ENCODE data around the gene SPAM1.
"Not testable (repeated sequence)": the region's sequence is repeated elsewhere in the genome, so short reads cannot be mapped to it uniquely, and the experiment has no call there.

Gene SPAM1, protein sequence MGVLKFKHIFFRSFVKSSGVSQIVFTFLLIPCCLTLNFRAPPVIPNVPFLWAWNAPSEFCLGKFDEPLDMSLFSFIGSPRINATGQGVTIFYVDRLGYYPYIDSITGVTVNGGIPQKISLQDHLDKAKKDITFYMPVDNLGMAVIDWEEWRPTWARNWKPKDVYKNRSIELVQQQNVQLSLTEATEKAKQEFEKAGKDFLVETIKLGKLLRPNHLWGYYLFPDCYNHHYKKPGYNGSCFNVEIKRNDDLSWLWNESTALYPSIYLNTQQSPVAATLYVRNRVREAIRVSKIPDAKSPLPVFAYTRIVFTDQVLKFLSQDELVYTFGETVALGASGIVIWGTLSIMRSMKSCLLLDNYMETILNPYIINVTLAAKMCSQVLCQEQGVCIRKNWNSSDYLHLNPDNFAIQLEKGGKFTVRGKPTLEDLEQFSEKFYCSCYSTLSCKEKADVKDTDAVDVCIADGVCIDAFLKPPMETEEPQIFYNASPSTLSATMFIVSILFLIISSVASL

DNA sequence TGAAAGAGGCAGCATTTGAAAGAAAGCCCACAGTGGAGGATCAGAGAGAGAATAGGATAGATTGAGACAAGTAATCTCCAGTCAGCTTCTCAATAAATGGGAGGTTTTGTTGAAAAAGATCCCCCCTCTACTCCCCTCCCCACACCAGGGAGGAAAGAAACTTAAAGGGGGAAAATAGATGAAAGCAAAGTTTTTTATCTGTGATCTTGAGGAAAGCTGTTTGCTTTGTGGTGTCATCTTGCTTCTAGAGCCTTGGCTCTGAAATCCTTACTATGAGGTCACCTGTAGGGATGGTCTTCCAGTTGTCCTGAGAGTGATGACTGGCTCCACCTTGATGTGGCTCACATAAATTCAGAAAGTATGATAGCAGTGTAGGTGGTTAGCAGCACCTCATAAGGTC is at the start of gene SPAM1:
Gene SPAM1 (plus strand): TSS at position 301 of the 400 bp plus-strand sequence. CDS start 28,330 bp downstream, outside the sequence.
- no peak for TF ChIP-seq CTCF (IDR thresholded peaks at IDR 0.05; ENCODE audit: control insufficient read depth, insufficient read depth, low read depth, low read length, missing control alignments)
- no peak within 1 kb of the TSS for H3K4me3 ChIP-seq (ENCODE audit: control insufficient read depth, low read depth, low read length)
- DNase-seq (ENCODE audit: low read depth): no peak

DNA sequence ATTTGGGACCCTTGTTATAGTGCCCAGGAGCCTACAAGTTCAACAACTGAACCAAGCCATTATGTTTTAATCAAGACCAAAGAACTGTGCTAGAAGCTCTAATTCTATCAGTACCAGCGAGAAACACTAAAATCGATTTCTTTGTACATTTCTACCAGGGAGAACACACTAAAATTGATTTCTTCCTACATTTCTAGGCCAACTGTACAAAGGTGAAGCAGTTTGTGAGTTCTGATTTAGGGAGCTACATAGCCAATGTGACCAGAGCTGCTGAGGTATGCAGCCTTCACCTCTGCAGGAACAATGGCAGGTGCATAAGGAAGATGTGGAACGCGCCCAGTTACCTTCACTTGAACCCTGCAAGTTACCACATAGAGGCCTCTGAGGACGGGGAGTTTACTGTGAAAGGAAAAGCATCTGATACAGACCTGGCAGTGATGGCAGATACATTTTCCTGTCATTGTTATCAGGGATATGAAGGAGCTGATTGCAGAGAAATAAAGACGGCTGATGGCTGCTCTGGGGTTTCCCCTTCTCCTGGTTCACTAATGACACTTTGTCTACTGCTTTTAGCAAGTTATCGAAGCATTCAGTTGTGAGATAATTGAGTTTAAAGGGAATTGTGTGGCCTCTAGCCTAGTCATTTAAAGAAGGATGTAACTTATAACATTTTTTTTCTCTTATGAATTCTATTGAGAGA is 48.3 kb upstream of the SPAM1 start:
- TF ChIP-seq CTCF (IDR thresholded peaks at IDR 0.05; ENCODE audit: control insufficient read depth, insufficient read depth, low read depth, low read length, missing control alignments): no peak
- no peak for DNase-seq (ENCODE audit: low read depth)
- H3K4me3 ChIP-seq (ENCODE audit: control insufficient read depth, low read depth, low read length): no peak overlapping the region

- TF ChIP-seq CTCF (IDR thresholded peaks at IDR 0.05; ENCODE audit: control insufficient read depth, insufficient read depth, low read depth, low read length, missing control alignments): no peak
- H3K4me3 ChIP-seq (ENCODE audit: control insufficient read depth, low read depth, low read length): no peak overlapping the region
- DNase-seq (ENCODE audit: low read depth): no peak
Observed at GRCh38 chr7:123879628-123880027, 45.4 kb upstream of the SPAM1 start.

- TF ChIP-seq CTCF (IDR thresholded peaks at IDR 0.05; ENCODE audit: control insufficient read depth, insufficient read depth, low read depth, low read length, missing control alignments): no peak
- H3K4me3 ChIP-seq (ENCODE audit: control insufficient read depth, low read depth, low read length): no peak overlapping the region
- DNase-seq (ENCODE audit: low read depth): no peak
Observed at GRCh38 chr7:123881300-123881699, 43.7 kb upstream of the SPAM1 start.

GRCh38 chr7:123883154-123883553 is 41.9 kb upstream of the SPAM1 start:
- H3K4me3 ChIP-seq (ENCODE audit: control insufficient read depth, low read depth, low read length): no peak overlapping the region
- no peak for DNase-seq (ENCODE audit: low read depth)
- TF ChIP-seq CTCF (IDR thresholded peaks at IDR 0.05; ENCODE audit: control insufficient read depth, insufficient read depth, low read depth, low read length, missing control alignments): no peak

GRCh38 chr7:123888192-123888591 is 36.8 kb upstream of the SPAM1 start:
- TF ChIP-seq CTCF (IDR thresholded peaks at IDR 0.05; ENCODE audit: control insufficient read depth, insufficient read depth, low read depth, low read length, missing control alignments): no peak
- no peak overlapping the region for H3K4me3 ChIP-seq (ENCODE audit: control insufficient read depth, low read depth, low read length)
- no peak for DNase-seq (ENCODE audit: low read depth)

DNA sequence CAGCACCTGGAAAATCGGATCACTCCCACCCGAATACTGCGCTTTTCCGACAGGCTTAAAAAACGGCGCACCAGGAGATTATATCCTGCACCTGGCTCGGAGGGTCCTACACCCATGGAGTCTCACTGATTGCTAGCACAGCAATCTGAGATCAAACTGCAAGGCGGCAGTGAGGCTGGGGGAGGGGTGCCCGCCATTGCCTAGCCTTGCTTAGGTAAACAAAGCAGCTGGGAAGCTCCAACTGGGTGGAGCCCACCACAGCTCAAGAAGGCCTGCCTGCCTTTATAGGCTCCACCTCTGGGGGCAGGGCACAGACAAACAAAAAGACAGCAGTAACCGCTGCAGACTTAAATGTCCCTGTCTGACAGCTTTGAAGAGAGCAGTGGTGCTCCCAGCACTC is 30.3 kb upstream of the SPAM1 start:
- DNase-seq (ENCODE audit: low read depth); H3K4me3 ChIP-seq (ENCODE audit: control insufficient read depth, low read depth, low read length): not testable (repeated sequence)
